ENCODE data around the gene UGT2B28. TPM values are rescaled to one million over a fixed set of nuclear protein-coding genes. Genes with fewer than 3 reads are reported as not detected.
"Not testable (repeated sequence)": the region's sequence is repeated elsewhere in the genome, so short reads cannot be mapped to it uniquely, and the experiment has no call there.

Gene UGT2B28
- not detected in 2 replicates for total RNA-seq (2014; rRNA removed; shearing (Covaris generic))

- DNase-seq (ENCODE audit: low read depth) = not testable (repeated sequence)
Observed at GRCh38 chr4:69280081-69280480, at the start of gene UGT2B28. TSS of gene UGT2B28 (plus strand) at chr4:69280475. CDS start at chr4:69280501, 26 bp downstream.

GRCh38 chr4:69239092-69239491 is 41.2 kb upstream of the UGT2B28 start:
- DNase-seq (ENCODE audit: low read depth) = no peak

GRCh38 chr4:69239557-69240168 is 40.6 kb upstream of the UGT2B28 start:
- no peak for DNase-seq (ENCODE audit: low read depth)

GRCh38 chr4:69240787-69241186 is 39.5 kb upstream of the UGT2B28 start:
- DNase-seq (ENCODE audit: low read depth) = not testable (repeated sequence)

GRCh38 chr4:69241746-69242145 is 38.5 kb upstream of the UGT2B28 start:
- DNase-seq (ENCODE audit: low read depth) = not testable (repeated sequence)

GRCh38 chr4:69242562-69243240 is 37.6 kb upstream of the UGT2B28 start:
- not testable (repeated sequence) for DNase-seq (ENCODE audit: low read depth)

- DNase-seq (ENCODE audit: low read depth) = not testable (repeated sequence)
Observed at GRCh38 chr4:69250884-69251283, 29.4 kb upstream of the UGT2B28 start.

- not testable (repeated sequence) for DNase-seq (ENCODE audit: low read depth)
Observed at GRCh38 chr4:69253147-69253772, 27.0 kb upstream of the UGT2B28 start.

- DNase-seq (ENCODE audit: low read depth) = not testable (repeated sequence)
Observed at GRCh38 chr4:69268612-69269011, 11.7 kb upstream of the UGT2B28 start.

- DNase-seq (ENCODE audit: low read depth) = not testable (repeated sequence)
Observed at GRCh38 chr4:69296356-69296755, 16.1 kb downstream of the UGT2B28 start.

- not testable (repeated sequence) for DNase-seq (ENCODE audit: low read depth)
Observed at GRCh38 chr4:69308426-69309033, 28.3 kb downstream of the UGT2B28 start.

- DNase-seq (ENCODE audit: low read depth) = not testable (repeated sequence)
Observed at GRCh38 chr4:69309549-69310076, 29.3 kb downstream of the UGT2B28 start.

- DNase-seq (ENCODE audit: low read depth) = not testable (repeated sequence)
Observed at GRCh38 chr4:69310262-69310661, 30.0 kb downstream of the UGT2B28 start.

GRCh38 chr4:69317669-69318298 is 37.5 kb downstream of the UGT2B28 start:
- DNase-seq (ENCODE audit: low read depth) = not testable (repeated sequence)

GRCh38 chr4:69321153-69321729 is 41.0 kb downstream of the UGT2B28 start:
- DNase-seq (ENCODE audit: low read depth) = no peak

GRCh38 chr4:69322055-69322454 is 41.8 kb downstream of the UGT2B28 start:
- DNase-seq (ENCODE audit: low read depth) = no peak

GRCh38 chr4:69323284-69323683 is 43.0 kb downstream of the UGT2B28 start:
- no peak for DNase-seq (ENCODE audit: low read depth)

GRCh38 chr4:69330345-69331047 is 50.2 kb downstream of the UGT2B28 start:
- DNase-seq (ENCODE audit: low read depth) = no peak

GRCh38 chr4:69331304-69331703 is 51.0 kb downstream of the UGT2B28 start:
- not testable (repeated sequence) for DNase-seq (ENCODE audit: low read depth)

- not testable (repeated sequence) for DNase-seq (ENCODE audit: low read depth)
Observed at GRCh38 chr4:69335485-69335884, 55.2 kb downstream of the UGT2B28 start.

Data from RPMI7951 (cell line).